Measurements from ENCODE around the gene PSMD11.

DNA sequence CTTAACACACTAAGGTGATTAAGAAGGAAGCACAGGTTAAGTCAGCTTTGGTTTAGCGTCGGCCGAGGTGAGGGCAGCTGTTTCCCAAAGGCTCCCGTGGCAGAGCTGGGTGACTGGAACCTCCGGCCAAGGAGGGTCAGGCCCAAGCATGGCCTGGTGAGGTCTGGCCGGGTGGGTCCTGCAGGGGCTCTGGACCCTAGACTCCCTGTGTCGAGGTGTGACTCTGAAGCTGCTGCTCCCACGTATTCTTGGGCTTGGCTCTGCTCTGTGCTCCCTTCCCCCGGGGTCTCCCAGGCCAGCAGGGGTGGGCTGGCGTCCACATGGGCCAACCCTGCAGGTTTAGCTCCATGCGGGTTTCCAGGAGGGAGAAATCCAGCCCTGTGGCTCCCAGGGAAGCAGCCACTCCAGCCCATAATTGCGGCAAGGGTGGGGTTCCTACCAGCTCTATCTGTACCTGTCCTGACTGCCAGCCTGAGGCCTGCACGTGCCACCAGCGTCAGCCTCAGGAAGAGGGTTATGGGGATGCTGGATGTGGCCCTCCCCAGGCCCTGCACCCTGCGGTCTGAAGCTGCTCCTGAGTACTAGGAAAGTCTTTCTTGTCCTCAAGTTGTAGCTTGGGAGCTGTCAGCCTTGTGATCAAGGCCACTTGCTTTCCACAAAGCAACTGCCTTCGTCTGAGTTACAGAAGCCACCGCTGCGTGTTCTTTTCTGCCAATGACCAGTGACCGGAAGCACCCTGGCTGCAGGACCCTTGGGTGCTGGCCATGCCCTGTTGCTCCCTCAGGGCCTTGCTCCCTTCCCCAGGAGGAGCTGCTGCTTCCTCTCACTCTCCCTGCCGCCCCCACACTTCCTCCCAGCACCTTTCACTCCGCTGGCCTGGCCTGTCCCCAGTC is 47.3 kb downstream of the PSMD11 start:
- TF ChIP-seq, protein P1, sequence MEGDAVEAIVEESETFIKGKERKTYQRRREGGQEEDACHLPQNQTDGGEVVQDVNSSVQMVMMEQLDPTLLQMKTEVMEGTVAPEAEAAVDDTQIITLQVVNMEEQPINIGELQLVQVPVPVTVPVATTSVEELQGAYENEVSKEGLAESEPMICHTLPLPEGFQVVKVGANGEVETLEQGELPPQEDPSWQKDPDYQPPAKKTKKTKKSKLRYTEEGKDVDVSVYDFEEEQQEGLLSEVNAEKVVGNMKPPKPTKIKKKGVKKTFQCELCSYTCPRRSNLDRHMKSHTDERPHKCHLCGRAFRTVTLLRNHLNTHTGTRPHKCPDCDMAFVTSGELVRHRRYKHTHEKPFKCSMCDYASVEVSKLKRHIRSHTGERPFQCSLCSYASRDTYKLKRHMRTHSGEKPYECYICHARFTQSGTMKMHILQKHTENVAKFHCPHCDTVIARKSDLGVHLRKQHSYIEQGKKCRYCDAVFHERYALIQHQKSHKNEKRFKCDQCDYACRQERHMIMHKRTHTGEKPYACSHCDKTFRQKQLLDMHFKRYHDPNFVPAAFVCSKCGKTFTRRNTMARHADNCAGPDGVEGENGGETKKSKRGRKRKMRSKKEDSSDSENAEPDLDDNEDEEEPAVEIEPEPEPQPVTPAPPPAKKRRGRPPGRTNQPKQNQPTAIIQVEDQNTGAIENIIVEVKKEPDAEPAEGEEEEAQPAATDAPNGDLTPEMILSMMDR (IDR thresholded peaks at IDR 0.05) = no peak
- no peak for TF ChIP-seq POLR2A (IDR thresholded peaks at IDR 0.05)

All from right lobe of liver (tissue), 4 donors.